Activated CD4-positive, alpha-beta T cell treated with anti-CD3 and anti-CD28 coated beads for 48 hours (primary cell): ENCODE data around the gene EML6.
"Not testable (repeated sequence)": the region's sequence is repeated elsewhere in the genome, so short reads cannot be mapped to it uniquely, and the experiment has no call there.

Experiments
- DNase-seq: peaks from one replicate; pipeline ENCODE4 v3.0.0-alpha.2; 2020

The EML6 gene

GRCh38 chr2:54723131-54723995 is at the start of gene EML6:
Gene EML6 (plus strand): TSS chr2:54723662. CDS start chr2:54725062, 1,400 bp downstream.
- peak; percentile 99 for DNase-seq

DNA sequence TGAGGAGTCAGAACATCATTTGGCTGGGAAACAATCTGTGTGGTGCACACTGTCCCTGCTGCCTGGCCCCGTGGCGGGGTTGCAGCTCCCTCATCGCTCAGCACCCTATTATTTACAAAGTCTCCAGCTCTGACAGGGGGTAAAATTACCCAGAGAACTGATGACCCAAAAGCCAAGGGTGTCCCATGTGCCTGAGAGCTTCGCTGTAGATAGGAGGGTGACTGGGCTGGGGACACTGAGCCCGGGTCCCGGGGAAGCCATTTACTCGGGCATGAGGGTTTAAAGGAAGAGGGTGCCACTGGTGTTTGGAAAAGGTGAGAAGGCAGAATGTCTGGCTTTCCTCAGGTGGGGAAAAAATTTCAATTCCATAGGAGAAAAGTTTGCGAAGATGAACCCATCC is 48.2 kb upstream of the EML6 start:
- no peak for DNase-seq

GRCh38 chr2:54675738-54676137 is 47.7 kb upstream of the EML6 start:
- no peak for DNase-seq

DNA sequence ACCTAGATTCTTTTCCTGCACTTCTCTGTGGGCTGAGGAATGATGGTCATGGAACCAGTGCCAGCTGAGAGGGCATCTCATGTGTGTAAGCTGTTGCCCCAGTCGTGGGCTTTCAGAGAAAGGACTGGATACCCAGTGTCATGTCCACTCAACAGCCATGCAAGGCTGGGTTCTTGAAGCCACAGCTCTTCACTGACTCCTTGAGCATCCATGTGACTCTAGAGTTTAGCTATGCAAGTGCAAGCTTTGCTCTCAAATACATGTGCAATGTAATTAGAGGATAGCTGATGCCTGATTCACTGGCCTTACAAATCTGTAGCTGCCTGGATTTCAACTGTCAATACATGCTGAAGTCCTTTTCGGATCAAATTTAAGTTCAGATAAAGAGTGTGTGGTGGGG is 46.8 kb upstream of the EML6 start:
- no peak for DNase-seq

- no peak for DNase-seq
Observed at GRCh38 chr2:54677476-54678265, 45.8 kb upstream of the EML6 start.

- no peak for DNase-seq
Observed at GRCh38 chr2:54678719-54679118, 44.7 kb upstream of the EML6 start.

DNA sequence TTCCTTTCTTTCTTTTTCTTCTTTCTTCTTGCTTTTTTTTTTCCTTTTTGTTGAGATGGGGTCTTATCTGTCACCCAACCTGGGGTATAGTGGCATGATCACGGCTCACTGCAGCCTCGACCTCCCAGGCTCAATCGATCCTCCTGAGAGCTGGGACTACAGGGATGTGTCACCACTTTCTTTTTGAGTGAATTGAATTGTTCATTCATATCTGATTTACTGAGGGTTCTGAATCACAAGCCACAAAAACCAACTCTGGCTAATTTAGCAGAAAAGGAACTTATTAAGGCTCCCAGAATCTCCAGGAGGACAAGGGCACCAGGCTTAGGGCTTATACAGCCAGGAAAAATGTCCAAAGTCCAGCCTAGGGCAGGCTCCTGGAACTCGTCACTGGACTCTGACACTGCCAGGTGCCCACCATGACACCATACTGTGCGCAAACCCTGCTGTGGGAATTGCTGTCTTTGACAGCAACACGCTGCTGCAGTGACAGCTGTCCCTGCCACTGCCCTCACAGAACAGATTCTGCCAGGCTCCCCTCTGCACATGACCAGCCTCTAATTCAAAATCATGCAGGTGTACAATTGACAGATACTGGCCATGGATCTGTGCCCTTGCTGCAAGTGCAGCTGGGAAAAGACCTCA is 42.9 kb upstream of the EML6 start:
- DNase-seq, result peak; percentile 66

DNA sequence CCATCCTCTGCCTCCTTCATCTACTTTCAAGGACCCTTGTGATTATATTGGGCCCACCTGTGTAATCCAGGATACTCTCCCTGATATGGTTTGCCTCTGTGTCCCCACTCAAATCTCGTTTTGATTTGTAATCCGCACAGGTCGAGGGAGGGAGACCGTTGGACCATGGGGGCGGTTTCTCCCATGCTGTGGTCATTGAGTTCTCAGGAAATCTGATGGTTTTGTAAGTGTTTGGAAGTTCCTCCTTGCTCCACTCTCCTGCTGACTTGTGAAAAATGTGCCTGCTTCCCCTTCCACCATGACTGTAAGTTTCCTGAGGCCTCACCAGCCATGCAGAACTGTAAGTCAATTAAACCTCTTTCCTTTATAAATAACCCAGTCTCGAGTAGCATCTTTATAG is 42.0 kb upstream of the EML6 start:
- no peak for DNase-seq

DNA sequence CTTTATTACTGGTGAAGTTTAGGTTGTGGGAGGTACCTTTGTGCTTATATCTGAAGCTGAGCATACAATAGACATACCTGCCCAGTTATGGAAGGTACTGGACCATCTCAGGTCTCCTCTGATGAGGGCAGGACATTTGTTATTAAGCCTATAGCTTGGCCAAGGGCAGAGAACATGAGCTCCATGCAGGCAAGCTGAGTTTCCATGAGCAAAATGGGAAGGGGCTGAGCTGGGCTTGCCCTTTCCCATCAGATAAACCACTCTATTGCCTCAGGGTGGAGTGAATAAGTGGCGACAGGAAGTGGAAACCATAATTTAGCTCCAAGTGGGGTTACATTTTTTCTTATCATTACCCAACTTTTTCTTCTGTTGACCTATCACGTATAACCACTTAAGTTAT is 39.9 kb upstream of the EML6 start:
- DNase-seq, result no peak

DNA sequence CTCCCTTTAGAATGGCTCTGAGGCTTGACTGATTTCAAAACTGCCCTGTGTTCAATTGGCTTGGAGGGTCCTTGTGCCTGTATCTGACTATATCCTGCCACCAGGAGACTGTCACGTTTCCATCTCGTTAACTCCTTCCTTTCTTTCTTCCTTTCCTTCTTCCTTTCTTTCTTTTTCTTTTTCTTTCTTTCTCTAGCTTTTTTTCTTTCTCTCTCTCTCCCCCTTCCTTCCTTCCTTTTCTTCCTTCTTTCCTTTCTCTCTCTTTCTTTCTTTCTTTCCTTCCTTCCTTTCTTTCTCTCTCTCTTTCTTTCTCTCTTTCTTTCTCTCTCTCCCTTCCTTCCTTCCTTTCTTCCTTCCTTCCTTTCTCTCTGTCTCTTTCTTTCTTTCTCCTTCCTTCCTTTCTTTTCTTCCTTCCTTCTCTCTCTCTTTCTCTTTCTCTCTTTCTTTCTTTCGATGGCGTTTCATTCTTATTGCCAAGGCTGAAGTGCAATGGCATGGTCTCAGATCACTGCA is 38.1 kb upstream of the EML6 start:
- no peak for DNase-seq

- DNase-seq, result no peak
Observed at GRCh38 chr2:54687595-54688152, 35.8 kb upstream of the EML6 start.

- DNase-seq, result no peak
Observed at GRCh38 chr2:54691445-54692135, 31.9 kb upstream of the EML6 start.

- DNase-seq, result no peak
Observed at GRCh38 chr2:54692556-54692955, 30.9 kb upstream of the EML6 start.

GRCh38 chr2:54695378-54695777 is 28.1 kb upstream of the EML6 start:
- DNase-seq, result no peak

GRCh38 chr2:54697934-54698333 is 25.5 kb upstream of the EML6 start:
- DNase-seq, result no peak

- not testable (repeated sequence) for DNase-seq
Observed at GRCh38 chr2:54698926-54699325, 24.5 kb upstream of the EML6 start.

DNA sequence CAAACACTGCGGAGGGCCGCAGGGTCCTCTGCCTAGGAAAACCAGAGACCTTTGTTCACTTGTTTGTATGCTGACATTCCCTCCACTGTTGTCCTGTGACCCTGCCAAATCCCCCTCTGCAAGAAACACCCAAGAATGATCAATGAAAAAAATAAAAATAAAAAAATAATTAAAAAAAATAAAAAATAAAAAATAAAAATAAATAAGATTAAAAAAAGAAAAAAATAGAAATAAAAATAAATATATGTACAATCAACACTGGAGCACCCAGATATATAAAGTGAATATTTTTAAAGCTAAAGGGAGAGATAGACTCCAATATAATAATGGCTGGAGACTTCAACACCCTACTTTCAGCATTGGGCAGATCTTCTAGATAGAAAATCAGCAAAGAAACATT is 23.8 kb upstream of the EML6 start:
- no peak for DNase-seq

- no peak for DNase-seq
Observed at GRCh38 chr2:54701029-54701428, 22.4 kb upstream of the EML6 start.

DNA sequence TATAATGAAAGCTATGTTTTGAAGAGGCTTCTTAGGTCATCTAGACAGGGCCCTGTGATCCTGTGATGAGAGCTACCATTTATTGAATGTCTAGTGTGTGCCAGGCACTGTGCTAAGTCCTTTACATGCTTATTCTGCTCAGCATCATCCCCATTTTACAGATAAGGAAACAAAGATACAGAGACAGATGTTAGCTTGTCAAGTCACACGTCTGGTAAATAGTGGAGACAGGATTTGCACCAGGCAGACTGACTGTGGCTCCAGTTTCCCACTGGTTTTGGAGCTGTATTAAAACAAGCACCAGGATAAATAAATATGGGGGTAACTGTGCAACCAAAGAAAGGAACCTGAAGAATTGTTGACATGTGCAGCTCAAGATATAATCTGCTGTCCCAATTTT is 19.2 kb upstream of the EML6 start:
- no peak for DNase-seq

DNA sequence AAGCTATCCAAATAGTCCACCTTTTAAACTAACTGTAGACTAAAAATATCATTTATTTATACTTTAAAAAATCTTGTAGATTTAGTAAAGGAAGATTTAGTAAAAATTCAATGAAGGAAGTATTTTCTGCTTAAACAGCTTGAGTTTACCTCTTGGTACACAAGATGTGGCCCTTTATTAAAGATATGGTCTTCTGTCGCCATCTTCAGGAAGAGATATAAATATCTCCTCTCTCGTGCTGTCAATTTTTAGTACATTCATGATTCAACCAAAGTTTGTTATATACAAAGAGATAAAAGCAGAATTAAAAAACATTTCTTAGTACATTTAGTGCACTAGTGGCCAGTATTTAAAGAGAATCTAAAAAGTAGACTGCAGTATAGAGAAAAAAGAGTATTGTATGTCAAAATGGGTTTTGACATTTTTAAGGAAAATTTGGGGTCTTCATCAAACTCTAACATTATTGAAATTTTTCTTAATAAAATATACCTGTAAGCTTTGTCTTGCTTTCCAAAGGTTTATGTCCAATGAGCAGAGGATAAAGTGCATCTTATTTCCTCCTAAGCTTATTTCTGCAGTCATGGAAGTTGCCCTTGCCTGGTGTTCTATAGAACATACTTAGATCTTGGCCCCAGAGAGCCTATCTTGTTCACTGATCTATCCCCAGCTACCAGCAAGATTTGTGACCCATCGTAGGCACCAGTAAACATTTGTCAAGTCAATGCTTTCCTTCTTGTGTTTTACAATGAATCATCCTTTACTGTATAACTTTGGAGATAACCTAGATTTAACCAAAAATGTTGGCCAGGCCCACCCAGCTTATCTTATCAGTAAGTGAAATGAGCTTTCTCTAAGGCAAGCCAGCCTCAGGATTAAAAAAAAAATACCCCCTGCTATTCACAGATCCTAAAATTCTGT is 18.5 kb upstream of the EML6 start:
- DNase-seq, result no peak

DNA sequence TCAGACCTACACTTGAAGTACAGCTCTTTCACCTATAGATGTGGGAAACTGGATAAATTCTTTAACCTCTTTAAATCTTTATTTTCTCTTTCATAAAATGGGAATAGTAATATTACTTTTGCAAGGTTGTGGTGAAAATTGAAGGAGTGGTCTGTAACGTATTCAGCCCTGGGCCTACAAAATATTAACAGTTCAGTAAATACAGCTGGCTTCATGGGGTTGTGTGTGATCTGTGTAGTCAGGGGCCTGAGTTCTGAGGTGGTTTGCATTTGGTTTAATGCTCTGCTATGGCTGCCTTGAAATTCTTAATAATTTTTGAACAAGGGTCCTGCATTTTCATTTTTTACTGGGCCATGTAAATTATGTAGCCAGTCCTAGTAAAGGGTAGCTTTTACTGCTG is 16.8 kb upstream of the EML6 start:
- no peak for DNase-seq
